IPS-15b (cell line): ENCODE results near the gene UGT1A8.
"Not testable (repeated sequence)": the region's sequence is repeated elsewhere in the genome, so short reads cannot be mapped to it uniquely, and the experiment has no call there.

Experiments
- H3K27me3 ChIP-seq: one replicate; pipeline ENCODE4 v1.6.1; 2013; ENCODE audit warnings: low read length; ENCODE audit not compliant: control insufficient read depth, insufficient read depth
- H3K36me3 ChIP-seq: one replicate; pipeline ENCODE4 v1.6.1; 2013; ENCODE audit warnings: low read length; ENCODE audit not compliant: control insufficient read depth, insufficient read depth
- H3K4me1 ChIP-seq: one replicate; pipeline ENCODE4 v1.6.1; 2013; ENCODE audit warnings: mild to moderate bottlenecking, low read length; ENCODE audit not compliant: control insufficient read depth, insufficient read depth
- H3K4me3 ChIP-seq: one replicate; pipeline ENCODE4 v1.5.1; 2013; ENCODE audit warnings: low read depth, low read length
- H3K9ac ChIP-seq: one replicate; pipeline ENCODE4 v1.6.1; 2013; ENCODE audit warnings: low read depth, mild to moderate bottlenecking, low read length
- H3K9me3 ChIP-seq: one replicate; pipeline ENCODE4 v1.6.1; 2013; ENCODE audit warnings: mild to moderate bottlenecking, low read length; ENCODE audit not compliant: control insufficient read depth, insufficient read depth

The UGT1A8 gene

GRCh38 chr2:233689501-233689900 is 72.1 kb downstream of the UGT1A8 start:
- Histone ChIP-seq H3K9me3 (no peaks in the 10 kb centered on the region), H3K4me1 (peaks cover 7% of the 10 kb centered on the region), H3K9ac (no peak overlapping the region)

GRCh38 chr2:233690444-233690843 is 73.0 kb downstream of the UGT1A8 start:
- Histone ChIP-seq H3K9me3 (no peaks in the 10 kb centered on the region), H3K36me3 (no peaks in the 10 kb centered on the region), H3K4me1 (peaks cover 7% of the 10 kb centered on the region), H3K9ac (no peak overlapping the region), H3K27me3 (no peaks in the 10 kb centered on the region), H3K4me3 (no peak overlapping the region)

More at GRCh38 chr2:233689501-233689900, 72.1 kb downstream of the UGT1A8 start:
- H3K4me3 ChIP-seq: no peak overlapping the region
- H3K27me3 ChIP-seq: no peaks in the 10 kb centered on the region
- H3K36me3 ChIP-seq: no peaks in the 10 kb centered on the region

GRCh38 chr2:233691443-233692433 is 74.3 kb downstream of the UGT1A8 start:
- H3K36me3 ChIP-seq: no peaks in the 10 kb centered on the region
- no peak overlapping the region for H3K9ac ChIP-seq
- no peak overlapping the region for H3K4me3 ChIP-seq
- no peaks in the 10 kb centered on the region for H3K27me3 ChIP-seq
- H3K4me1 ChIP-seq: peaks cover 7% of the 10 kb centered on the region
- no peaks in the 10 kb centered on the region for H3K9me3 ChIP-seq

GRCh38 chr2:233692648-233693047 is 75.2 kb downstream of the UGT1A8 start, which contains the start of gene UGT1A6:
UGT1A6 (plus strand) TSS chr2:233692890; CDS start chr2:233693005, 115 bp downstream.
- Histone ChIP-seq H3K4me1 (peaks cover 7% of the 10 kb centered on the region), H3K27me3 (no peaks in the 10 kb centered on the region), H3K36me3 (no peaks in the 10 kb centered on the region), H3K9me3 (no peaks in the 10 kb centered on the region), H3K9ac (no peak within 1 kb of the TSS), H3K4me3 (no peak within 1 kb of the TSS)

- no peaks in the 10 kb centered on the region for H3K9me3 ChIP-seq
- H3K4me1 ChIP-seq: peaks cover 7% of the 10 kb centered on the region
- no peak overlapping the region for H3K9ac ChIP-seq
- no peaks in the 10 kb centered on the region for H3K27me3 ChIP-seq
- H3K36me3 ChIP-seq: no peaks in the 10 kb centered on the region
- no peak overlapping the region for H3K4me3 ChIP-seq
These were observed 76.5 kb downstream of the UGT1A8 start for GRCh38 chr2:233693963-233694362.

GRCh38 chr2:233698740-233699139 is 81.3 kb downstream of the UGT1A8 start:
- no peaks in the 10 kb centered on the region for H3K36me3 ChIP-seq
- no peaks in the 10 kb centered on the region for H3K9me3 ChIP-seq
- peaks cover 5% of the 10 kb centered on the region for H3K4me1 ChIP-seq
- no peak overlapping the region for H3K4me3 ChIP-seq
- no peaks in the 10 kb centered on the region for H3K27me3 ChIP-seq
- H3K9ac ChIP-seq: no peak overlapping the region

- H3K4me3 ChIP-seq: no peak overlapping the region
- H3K9ac ChIP-seq: no peak overlapping the region
- no peaks in the 10 kb centered on the region for H3K36me3 ChIP-seq
- no peaks in the 10 kb centered on the region for H3K9me3 ChIP-seq
- peaks cover 5% of the 10 kb centered on the region for H3K4me1 ChIP-seq
- no peaks in the 10 kb centered on the region for H3K27me3 ChIP-seq
These were observed 82.1 kb downstream of the UGT1A8 start for GRCh38 chr2:233699424-233700027.

- H3K4me1 ChIP-seq: peaks cover 5% of the 10 kb centered on the region
- no peak overlapping the region for H3K9ac ChIP-seq
- no peaks in the 10 kb centered on the region for H3K27me3 ChIP-seq
- H3K4me3 ChIP-seq: no peak overlapping the region
- H3K36me3 ChIP-seq: no peaks in the 10 kb centered on the region
- H3K9me3 ChIP-seq: no peaks in the 10 kb centered on the region
These were observed 82.7 kb downstream of the UGT1A8 start for GRCh38 chr2:233700028-233700635.

- H3K4me1 ChIP-seq, H3K27me3 ChIP-seq, H3K4me3 ChIP-seq, H3K9me3 ChIP-seq, H3K9ac ChIP-seq, H3K36me3 ChIP-seq: not testable (repeated sequence)
These were observed 83.4 kb downstream of the UGT1A8 start for GRCh38 chr2:233700842-233701241.

GRCh38 chr2:233702238-233702637 is 84.8 kb downstream of the UGT1A8 start:
- Histone ChIP-seq H3K9me3 (no peaks in the 10 kb centered on the region), H3K27me3 (no peaks in the 10 kb centered on the region), H3K4me1 (peaks cover 5% of the 10 kb centered on the region)

GRCh38 chr2:233705911-233706506 is 88.6 kb downstream of the UGT1A8 start:
- Histone ChIP-seq H3K9ac (no peak overlapping the region), H3K4me3 (no peak overlapping the region), H3K4me1 (no peaks in the 10 kb centered on the region), H3K9me3 (no peaks in the 10 kb centered on the region), H3K36me3 (no peaks in the 10 kb centered on the region), H3K27me3 (no peaks in the 10 kb centered on the region)

More at GRCh38 chr2:233702238-233702637, 84.8 kb downstream of the UGT1A8 start:
- Histone ChIP-seq H3K4me3 (no peak overlapping the region), H3K9ac (no peak overlapping the region), H3K36me3 (no peaks in the 10 kb centered on the region)
